KMS-11 (cell line): ENCODE data around the gene LEO1.

Experiments used
- H2AFZ ChIP-seq: fragments of 200-600 bp; sonication (generic); 2 replicates; pipeline ENCODE4 v1.6.1; 2016; ENCODE audit warnings: antibody characterized with exemption, mixed run types, low read depth
- H3K27ac ChIP-seq: fragments of 200-600 bp; sonication (generic); 2 replicates; pipeline ENCODE4 v1.6.1; 2016; ENCODE audit warnings: mild to moderate bottlenecking, mixed run types
- H3K27me3 ChIP-seq: fragments of 200-600 bp; sonication (generic); 2 replicates; pipeline ENCODE4 v1.6.1; 2017; ENCODE audit warnings: mild to moderate bottlenecking, low read depth, mixed run types, moderate library complexity; ENCODE audit not compliant: insufficient read depth
- H3K36me3 ChIP-seq: fragments of 200-600 bp; sonication (generic); 2 replicates; pipeline ENCODE4 v1.6.1; 2017; ENCODE audit warnings: mild to moderate bottlenecking, mixed run types; ENCODE audit not compliant: insufficient read depth
- H3K4me1 ChIP-seq: fragments of 200-600 bp; sonication (generic); 2 replicates; pipeline ENCODE4 v1.6.1; 2016; ENCODE audit warnings: mild to moderate bottlenecking, low read depth, mixed run types; ENCODE audit not compliant: poor library complexity, severe bottlenecking
- H3K4me2 ChIP-seq: fragments of 200-600 bp; sonication (generic); 2 replicates; pipeline ENCODE4 v1.7.0; 2016; ENCODE audit warnings: mild to moderate bottlenecking, mixed run types
- H3K4me3 ChIP-seq: fragments of 200-600 bp; sonication (generic); IDR thresholded peaks from 2 replicates; pipeline ENCODE4 v1.6.1; 2017; ENCODE audit warnings: low read depth, low read length, mixed read lengths; ENCODE audit not compliant: insufficient read depth
- H3K79me2 ChIP-seq: fragments of 200-600 bp; sonication (generic); 2 replicates; pipeline ENCODE4 v1.6.1; 2016; ENCODE audit warnings: low read depth, mixed run types; ENCODE audit not compliant: insufficient read depth
- H3K9ac ChIP-seq: fragments of 200-600 bp; sonication (generic); 2 replicates; pipeline ENCODE4 v1.6.1; 2016; ENCODE audit warnings: mild to moderate bottlenecking, mixed run types
- H4K20me1 ChIP-seq: fragments of 200-600 bp; sonication (generic); 2 replicates; pipeline ENCODE4 v1.6.1; 2016; ENCODE audit warnings: mild to moderate bottlenecking, mixed run types; ENCODE audit not compliant: insufficient read depth
- CTCF ChIP-seq: fragments of 200-600 bp; sonication (generic); conservative IDR thresholded peaks from 2 replicates; pipeline ENCODE4 v1.6.1; 2017; ENCODE audit warnings: low read depth, mild to moderate bottlenecking, antibody characterized with exemption, low read length, moderate library complexity, mixed read lengths

The LEO1 gene

GRCh38 chr15:51935466-51936104 is 36.0 kb downstream of the LEO1 start:
- H3K27me3 ChIP-seq: no peaks in the 10 kb centered on the region
- no peak for TF ChIP-seq CTCF
- H3K4me2 ChIP-seq: no peak overlapping the region
- H3K4me1 ChIP-seq: no peaks in the 10 kb centered on the region
- no peak overlapping the region for H3K4me3 ChIP-seq
- no peak overlapping the region for H3K9ac ChIP-seq
- H2AFZ ChIP-seq: no peak overlapping the region
- no peaks in the 10 kb centered on the region for H4K20me1 ChIP-seq
- no peak overlapping the region for H3K27ac ChIP-seq
- no peaks in the 10 kb centered on the region for H3K79me2 ChIP-seq
- no peaks in the 10 kb centered on the region for H3K36me3 ChIP-seq

GRCh38 chr15:51932161-51932560 is 39.4 kb downstream of the LEO1 start:
- no peak overlapping the region for H3K4me3 ChIP-seq
- no peak overlapping the region for H3K4me2 ChIP-seq
- no peaks in the 10 kb centered on the region for H4K20me1 ChIP-seq
- no peak overlapping the region for H2AFZ ChIP-seq
- no peaks in the 10 kb centered on the region for H3K4me1 ChIP-seq
- no peak for TF ChIP-seq CTCF
- no peaks in the 10 kb centered on the region for H3K79me2 ChIP-seq
- H3K9ac ChIP-seq: no peak overlapping the region
- no peaks in the 10 kb centered on the region for H3K27me3 ChIP-seq
- H3K27ac ChIP-seq: no peak overlapping the region
- H3K36me3 ChIP-seq: no peaks in the 10 kb centered on the region

- no peak overlapping the region for H3K4me2 ChIP-seq
- TF ChIP-seq CTCF: no peak
These were observed 39.9 kb downstream of the LEO1 start for GRCh38 chr15:51931638-51932037.

GRCh38 chr15:51931016-51931415 is 40.6 kb downstream of the LEO1 start:
- H3K4me3 ChIP-seq: no peak overlapping the region
- no peaks in the 10 kb centered on the region for H4K20me1 ChIP-seq
- H2AFZ ChIP-seq: no peak overlapping the region
- H3K36me3 ChIP-seq: no peaks in the 10 kb centered on the region
- TF ChIP-seq CTCF: no peak
- no peak overlapping the region for H3K4me2 ChIP-seq
- no peak overlapping the region for H3K27ac ChIP-seq
- H3K27me3 ChIP-seq: no peaks in the 10 kb centered on the region
- no peak overlapping the region for H3K9ac ChIP-seq
- H3K4me1 ChIP-seq: no peaks in the 10 kb centered on the region
- H3K79me2 ChIP-seq: no peaks in the 10 kb centered on the region

More at GRCh38 chr15:51931638-51932037, 39.9 kb downstream of the LEO1 start:
- Histone ChIP-seq H3K36me3 (no peaks in the 10 kb centered on the region), H3K9ac (no peak overlapping the region), H2AFZ (no peak overlapping the region), H3K79me2 (no peaks in the 10 kb centered on the region), H3K27ac (no peak overlapping the region), H3K4me1 (no peaks in the 10 kb centered on the region), H3K4me3 (no peak overlapping the region), H4K20me1 (no peaks in the 10 kb centered on the region), H3K27me3 (no peaks in the 10 kb centered on the region)
